HepG2 (cell line): Measurements from ENCODE around the gene KDELR3. TPM values are rescaled to one million over a fixed set of nuclear protein-coding genes. Genes with fewer than 3 reads are reported as not detected.

Experiments
- ARNTL ChIP-seq: sonication (generic); formaldehyde crosslinking; IDR thresholded peaks from 2 replicates; pipeline ENCODE4 v1.4.0; 2020; ENCODE audit warnings: mild to moderate bottlenecking, missing genetic modification reagents
- HNRNPH1 ChIP-seq: fragments of 200-400 bp; formaldehyde crosslinking; optimal IDR thresholded peaks from 2 replicates; pipeline ENCODE3; 2017; ENCODE audit warnings: mild to moderate bottlenecking, low read depth, low read length
- IKZF1 ChIP-seq: fragments of 450-650 bp; IDR thresholded peaks from 2 replicates; pipeline ENCODE4 v1.7.1; 2016
- REL ChIP-seq: sonication (generic); formaldehyde crosslinking; conservative IDR thresholded peaks from 2 replicates; pipeline ENCODE4 v1.8.0; 2022; ENCODE audit warnings: mild to moderate bottlenecking, missing genetic modification reagents, moderate library complexity
- RXRB ChIP-seq: IDR thresholded peaks from 2 replicates; pipeline ENCODE4 v1.6.1; 2016; ENCODE audit warnings: borderline replicate concordance, missing genetic modification reagents, missing compliant biosample characterization
- SALL1 ChIP-seq: sonication (generic); formaldehyde crosslinking; IDR thresholded peaks from 2 replicates; pipeline ENCODE4 v1.8.0; 2022; ENCODE audit warnings: mild to moderate bottlenecking, missing genetic modification reagents
- ZHX1 ChIP-seq: sonication (generic); formaldehyde crosslinking; IDR thresholded peaks from 2 replicates; pipeline ENCODE4 v1.8.1; 2022; ENCODE audit warnings: low read depth, mild to moderate bottlenecking, missing genetic modification reagents
- ZNF510 ChIP-seq: sonication (generic); formaldehyde crosslinking; IDR thresholded peaks from 2 replicates; pipeline ENCODE4 v1.4.0; 2020; ENCODE audit warnings: low read depth, mild to moderate bottlenecking, missing genetic modification reagents
- ZNF558 ChIP-seq: sonication (generic); formaldehyde crosslinking; IDR thresholded peaks from 2 replicates; pipeline ENCODE4 v1.9.0; 2022; ENCODE audit warnings: mild to moderate bottlenecking, missing genetic modification reagents, borderline replicate concordance
- ZZZ3 ChIP-seq: sonication (generic); formaldehyde crosslinking; IDR thresholded peaks from 2 replicates; pipeline ENCODE4 v1.4.0; 2020; ENCODE audit warnings: missing genetic modification reagents, mild to moderate bottlenecking, borderline replicate concordance
- polyA plus RNA-seq, 8 experiments: library from polyadenylated mRNA; depleted of rRNA in 3 of 8; stranded (reverse) in 7 of 8; unstranded in 1 of 8; fragments of >200 nt; fragmentation: Illumina TruSeq in 4 of 8; extraction: Trizol in 4 of 8; gene quantifications; 2 replicates each; pipeline versions ENCODE4 v1.2.1 to v1.2.3, GENCODE V29; 2011 to 2016; ENCODE audit warnings: low read depth in 4 of 8, missing spikeins in 1 of 8, mixed read lengths in 1 of 8; ENCODE audit not compliant: insufficient read depth in 1 of 8
- total RNA-seq, 5 experiments: library from RNA; depleted of rRNA; stranded (reverse); fragments of >200 nt; fragmentation: Illumina TruSeq; extraction: Trizol; gene quantifications; 2 replicates each; pipeline ENCODE4 v1.2.3, GENCODE V29; 2016; ENCODE audit warnings: low read depth in 1 of 5
- TF ChIP-seq, protein P1 (sequence below): sonication (generic); formaldehyde crosslinking; IDR thresholded peaks from 2 replicates; pipeline ENCODE4 v1.5.0; 2020; ENCODE audit warnings: missing genetic modification reagents
- TF ChIP-seq, protein P2 (sequence below), 2 experiments: sonication (generic) in 1 of 2; formaldehyde crosslinking in 1 of 2; IDR thresholded peaks; 2 replicates each; pipeline versions ENCODE4 v1.5.1 to v1.6.1; 2011 to 2020; ENCODE audit warnings: borderline replicate concordance in 1 of 2, low read depth in 1 of 2, low read length in 1 of 2, mild to moderate bottlenecking in 1 of 2, missing genetic modification reagents in 1 of 2, moderate library complexity in 1 of 2
- TF ChIP-seq, protein P3 (sequence below): IDR thresholded peaks from 2 replicates; pipeline ENCODE4 v1.6.1; 2016; ENCODE audit warnings: low read depth
- TF ChIP-seq, protein P4 (sequence below): sonication (generic); formaldehyde crosslinking; IDR thresholded peaks from 2 replicates; pipeline ENCODE4 v1.4.0; 2020; ENCODE audit warnings: low read depth, missing genetic modification reagents
- TF ChIP-seq, protein P5 (sequence below): sonication (generic); formaldehyde crosslinking; IDR thresholded peaks from 2 replicates; pipeline ENCODE4 v1.4.0; 2020; ENCODE audit warnings: missing genetic modification reagents, borderline replicate concordance

The KDELR3 gene
- total and polyA plus RNA-seq, 2 of the 13 experiments (the other 11 are each of a cell fraction or from before 2014, with no cell fraction given), result 24.2 to 65.7 TPM

DNA sequence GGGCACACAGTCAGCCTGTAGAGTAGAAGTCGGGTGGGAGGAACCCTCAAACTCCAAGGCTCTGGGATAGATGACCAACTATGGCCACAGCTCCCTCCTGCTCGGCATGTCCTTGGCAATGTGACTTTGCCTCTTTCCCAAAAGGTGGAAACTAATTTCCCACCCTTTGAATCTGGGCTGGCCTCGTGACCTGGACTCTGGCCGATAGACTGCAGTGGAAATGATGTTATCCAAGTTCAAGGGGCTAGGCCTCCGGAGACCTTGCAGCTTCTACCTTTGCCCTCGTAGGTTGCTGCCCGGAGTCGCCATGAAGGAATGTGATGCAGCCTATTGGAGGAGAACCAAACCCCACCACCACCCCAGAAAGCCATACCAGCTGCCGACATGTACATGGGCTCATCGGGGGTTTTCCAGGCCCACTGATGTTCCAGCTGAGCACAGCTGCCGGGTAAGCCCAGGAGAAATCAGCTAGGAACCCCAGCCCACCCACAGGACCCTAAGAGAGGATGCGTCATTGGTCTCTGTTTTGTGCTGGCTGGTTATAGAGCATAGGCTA lies 43.3 kb upstream of the KDELR3 start (continued):
- TF ChIP-seq ZNF558, result no peak
- no peak for TF ChIP-seq REL (CRISPR knock-in tag)
- TF ChIP-seq, protein P1, sequence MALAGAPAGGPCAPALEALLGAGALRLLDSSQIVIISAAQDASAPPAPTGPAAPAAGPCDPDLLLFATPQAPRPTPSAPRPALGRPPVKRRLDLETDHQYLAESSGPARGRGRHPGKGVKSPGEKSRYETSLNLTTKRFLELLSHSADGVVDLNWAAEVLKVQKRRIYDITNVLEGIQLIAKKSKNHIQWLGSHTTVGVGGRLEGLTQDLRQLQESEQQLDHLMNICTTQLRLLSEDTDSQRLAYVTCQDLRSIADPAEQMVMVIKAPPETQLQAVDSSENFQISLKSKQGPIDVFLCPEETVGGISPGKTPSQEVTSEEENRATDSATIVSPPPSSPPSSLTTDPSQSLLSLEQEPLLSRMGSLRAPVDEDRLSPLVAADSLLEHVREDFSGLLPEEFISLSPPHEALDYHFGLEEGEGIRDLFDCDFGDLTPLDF, result no peak
- peak; percentile 62; the same call in 1 of the 2 replicates for TF ChIP-seq RXRB
- TF ChIP-seq, protein P2, sequence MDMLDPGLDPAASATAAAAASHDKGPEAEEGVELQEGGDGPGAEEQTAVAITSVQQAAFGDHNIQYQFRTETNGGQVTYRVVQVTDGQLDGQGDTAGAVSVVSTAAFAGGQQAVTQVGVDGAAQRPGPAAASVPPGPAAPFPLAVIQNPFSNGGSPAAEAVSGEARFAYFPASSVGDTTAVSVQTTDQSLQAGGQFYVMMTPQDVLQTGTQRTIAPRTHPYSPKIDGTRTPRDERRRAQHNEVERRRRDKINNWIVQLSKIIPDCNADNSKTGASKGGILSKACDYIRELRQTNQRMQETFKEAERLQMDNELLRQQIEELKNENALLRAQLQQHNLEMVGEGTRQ (IDR thresholded peaks at IDR 0.05; ENCODE audit: low read depth, low read length), result no peak
- TF ChIP-seq, protein P2 (CRISPR knock-in tag; IDR thresholded peaks at IDR 0.05; ENCODE audit: borderline replicate concordance), result peak; percentile 33; the same call in 1 of the 2 replicates
- 0 out of 2 replicates have a peak, but pooled peaks have one; percentile 20 for TF ChIP-seq ARNTL (CRISPR knock-in tag)
- peak; percentile 53 for TF ChIP-seq SALL1 (CRISPR knock-in tag)
- TF ChIP-seq, protein P3, sequence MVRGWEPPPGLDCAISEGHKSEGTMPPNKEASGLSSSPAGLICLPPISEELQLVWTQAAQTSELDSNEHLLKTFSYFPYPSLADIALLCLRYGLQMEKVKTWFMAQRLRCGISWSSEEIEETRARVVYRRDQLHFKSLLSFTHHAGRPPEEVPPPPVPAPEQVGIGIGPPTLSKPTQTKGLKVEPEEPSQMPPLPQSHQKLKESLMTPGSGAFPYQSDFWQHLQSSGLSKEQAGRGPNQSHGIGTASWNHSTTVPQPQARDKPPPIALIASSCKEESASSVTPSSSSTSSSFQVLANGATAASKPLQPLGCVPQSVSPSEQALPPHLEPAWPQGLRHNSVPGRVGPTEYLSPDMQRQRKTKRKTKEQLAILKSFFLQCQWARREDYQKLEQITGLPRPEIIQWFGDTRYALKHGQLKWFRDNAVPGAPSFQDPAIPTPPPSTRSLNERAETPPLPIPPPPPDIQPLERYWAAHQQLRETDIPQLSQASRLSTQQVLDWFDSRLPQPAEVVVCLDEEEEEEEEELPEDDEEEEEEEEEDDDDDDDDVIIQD (CRISPR knock-in tag), result no peak
- TF ChIP-seq ZHX1 (CRISPR knock-in tag), result no peak
- no peak for TF ChIP-seq IKZF1
- TF ChIP-seq HNRNPH1, result no peak
- TF ChIP-seq, protein P4, sequence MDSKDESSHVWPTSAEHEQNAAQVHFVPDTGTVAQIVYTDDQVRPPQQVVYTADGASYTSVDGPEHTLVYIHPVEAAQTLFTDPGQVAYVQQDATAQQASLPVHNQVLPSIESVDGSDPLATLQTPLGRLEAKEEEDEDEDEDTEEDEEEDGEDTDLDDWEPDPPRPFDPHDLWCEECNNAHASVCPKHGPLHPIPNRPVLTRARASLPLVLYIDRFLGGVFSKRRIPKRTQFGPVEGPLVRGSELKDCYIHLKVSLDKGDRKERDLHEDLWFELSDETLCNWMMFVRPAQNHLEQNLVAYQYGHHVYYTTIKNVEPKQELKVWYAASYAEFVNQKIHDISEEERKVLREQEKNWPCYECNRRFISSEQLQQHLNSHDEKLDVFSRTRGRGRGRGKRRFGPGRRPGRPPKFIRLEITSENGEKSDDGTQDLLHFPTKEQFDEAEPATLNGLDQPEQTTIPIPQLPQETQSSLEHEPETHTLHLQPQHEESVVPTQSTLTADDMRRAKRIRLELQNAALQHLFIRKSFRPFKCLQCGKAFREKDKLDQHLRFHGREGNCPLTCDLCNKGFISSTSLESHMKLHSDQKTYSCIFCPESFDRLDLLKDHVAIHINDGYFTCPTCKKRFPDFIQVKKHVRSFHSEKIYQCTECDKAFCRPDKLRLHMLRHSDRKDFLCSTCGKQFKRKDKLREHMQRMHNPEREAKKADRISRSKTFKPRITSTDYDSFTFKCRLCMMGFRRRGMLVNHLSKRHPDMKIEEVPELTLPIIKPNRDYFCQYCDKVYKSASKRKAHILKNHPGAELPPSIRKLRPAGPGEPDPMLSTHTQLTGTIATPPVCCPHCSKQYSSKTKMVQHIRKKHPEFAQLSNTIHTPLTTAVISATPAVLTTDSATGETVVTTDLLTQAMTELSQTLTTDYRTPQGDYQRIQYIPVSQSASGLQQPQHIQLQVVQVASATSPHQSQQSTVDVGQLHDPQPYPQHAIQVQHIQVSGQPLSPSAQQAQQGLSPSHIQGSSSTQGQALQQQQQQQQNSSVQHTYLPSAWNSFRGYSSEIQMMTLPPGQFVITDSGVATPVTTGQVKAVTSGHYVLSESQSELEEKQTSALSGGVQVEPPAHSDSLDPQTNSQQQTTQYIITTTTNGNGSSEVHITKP (CRISPR knock-in tag), result no peak
- no peak for TF ChIP-seq ZNF510 (CRISPR knock-in tag)
- TF ChIP-seq ZZZ3 (CRISPR knock-in tag), result no peak
- TF ChIP-seq, protein P5, sequence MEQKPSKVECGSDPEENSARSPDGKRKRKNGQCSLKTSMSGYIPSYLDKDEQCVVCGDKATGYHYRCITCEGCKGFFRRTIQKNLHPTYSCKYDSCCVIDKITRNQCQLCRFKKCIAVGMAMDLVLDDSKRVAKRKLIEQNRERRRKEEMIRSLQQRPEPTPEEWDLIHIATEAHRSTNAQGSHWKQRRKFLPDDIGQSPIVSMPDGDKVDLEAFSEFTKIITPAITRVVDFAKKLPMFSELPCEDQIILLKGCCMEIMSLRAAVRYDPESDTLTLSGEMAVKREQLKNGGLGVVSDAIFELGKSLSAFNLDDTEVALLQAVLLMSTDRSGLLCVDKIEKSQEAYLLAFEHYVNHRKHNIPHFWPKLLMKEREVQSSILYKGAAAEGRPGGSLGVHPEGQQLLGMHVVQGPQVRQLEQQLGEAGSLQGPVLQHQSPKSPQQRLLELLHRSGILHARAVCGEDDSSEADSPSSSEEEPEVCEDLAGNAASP (CRISPR knock-in tag), result peak; percentile 33; the same call in 1 of the 2 replicates
